ENCODE data around the gene SUPT3H.

DNA sequence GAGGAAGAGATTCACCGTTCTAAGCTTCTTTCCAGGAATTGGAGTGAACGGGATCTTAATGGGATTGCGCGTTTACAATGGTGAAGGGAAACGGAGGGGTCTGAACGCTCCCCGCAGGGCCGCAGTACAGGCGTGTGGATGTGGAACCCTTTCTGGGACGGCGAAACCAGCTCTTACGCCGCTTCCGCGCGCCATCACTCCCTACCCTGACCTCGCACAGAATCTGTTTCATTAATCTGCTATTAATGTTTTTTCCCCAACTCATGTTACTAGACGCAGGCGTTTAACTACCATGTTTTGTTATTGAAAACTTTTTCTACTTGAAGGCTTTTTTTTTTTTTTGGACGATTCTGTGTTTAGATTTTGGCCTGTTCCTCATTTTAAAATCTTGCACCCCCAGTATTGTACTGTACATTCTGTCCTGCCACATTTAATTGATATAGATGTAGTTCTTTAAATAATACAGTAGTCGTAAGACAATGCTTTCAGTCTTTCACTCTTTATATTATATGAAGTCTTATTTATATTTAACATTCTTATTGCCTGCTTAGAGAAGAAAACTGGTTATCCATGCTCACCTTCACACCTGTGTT is 696 bp upstream of the SUPT3H start:
- TF ChIP-seq, protein P1, sequence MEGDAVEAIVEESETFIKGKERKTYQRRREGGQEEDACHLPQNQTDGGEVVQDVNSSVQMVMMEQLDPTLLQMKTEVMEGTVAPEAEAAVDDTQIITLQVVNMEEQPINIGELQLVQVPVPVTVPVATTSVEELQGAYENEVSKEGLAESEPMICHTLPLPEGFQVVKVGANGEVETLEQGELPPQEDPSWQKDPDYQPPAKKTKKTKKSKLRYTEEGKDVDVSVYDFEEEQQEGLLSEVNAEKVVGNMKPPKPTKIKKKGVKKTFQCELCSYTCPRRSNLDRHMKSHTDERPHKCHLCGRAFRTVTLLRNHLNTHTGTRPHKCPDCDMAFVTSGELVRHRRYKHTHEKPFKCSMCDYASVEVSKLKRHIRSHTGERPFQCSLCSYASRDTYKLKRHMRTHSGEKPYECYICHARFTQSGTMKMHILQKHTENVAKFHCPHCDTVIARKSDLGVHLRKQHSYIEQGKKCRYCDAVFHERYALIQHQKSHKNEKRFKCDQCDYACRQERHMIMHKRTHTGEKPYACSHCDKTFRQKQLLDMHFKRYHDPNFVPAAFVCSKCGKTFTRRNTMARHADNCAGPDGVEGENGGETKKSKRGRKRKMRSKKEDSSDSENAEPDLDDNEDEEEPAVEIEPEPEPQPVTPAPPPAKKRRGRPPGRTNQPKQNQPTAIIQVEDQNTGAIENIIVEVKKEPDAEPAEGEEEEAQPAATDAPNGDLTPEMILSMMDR (IDR thresholded peaks at IDR 0.05): no peak
- TF ChIP-seq POLR2A (IDR thresholded peaks at IDR 0.05): no peak
